Measurements from ENCODE around the gene ZBTB25. TPM values are rescaled to one million over a fixed set of nuclear protein-coding genes. Genes with fewer than 3 reads are reported as not detected.

ZBTB25 gene
- total RNA-seq, 1 experiment from 2014 or later, result 4.0 TPM

GRCh38 chr14:64401949-64402348 lies 101.7 kb downstream of the ZBTB25 start:
- no peaks in the 10 kb centered on the region for H3K9me2 ChIP-seq (replicated peaks; ENCODE audit: low read length)
- H3K27me3 ChIP-seq (ENCODE audit: low read length), result no peaks in the 10 kb centered on the region
- H3K4me3 ChIP-seq (ENCODE audit: low read length), result no peak overlapping the region
- H3K79me2 ChIP-seq (ENCODE audit: low read length), result peaks cover 49% of the 10 kb centered on the region
- H3K9me3 ChIP-seq (ENCODE audit: low read length), result no peaks in the 10 kb centered on the region
- ATAC-seq (no peak), DNase-seq (no peak)
- TF ChIP-seq EZH2phosphoT487 (IDR thresholded peaks at IDR 0.05; ENCODE audit: borderline replicate concordance, low read length) (no peak), CTCF (conservative IDR thresholded peaks at IDR 0.05; ENCODE audit: low read depth, low read length) (no peak), EZH2 (IDR thresholded peaks at IDR 0.05; ENCODE audit: low read length, unreplicated experiment) (no peak)
- ChIA-PET POLR2A (ENCODE audit: unreplicated experiment) (no interaction called here), CTCF (no interaction called here)
- no peaks in the 10 kb centered on the region for H4K20me1 ChIP-seq (ENCODE audit: low read length)
- BruUV-seq (replicated peaks), result no TSS peak
- no peak overlapping the region for H3K9ac ChIP-seq (ENCODE audit: low read length)
- no peak overlapping the region for H3K27ac ChIP-seq (ENCODE audit: low read length)
- no peak overlapping the region for H3K4me2 ChIP-seq (ENCODE audit: low read length)
- H3F3A ChIP-seq (ENCODE audit: low read length, unreplicated experiment), result no peaks in the 10 kb centered on the region
- no peak overlapping the region for H2AFZ ChIP-seq (ENCODE audit: low read length)
- intact Hi-C loops (cut with micrococcal nuclease), result no loop called here
- H3K4me1 ChIP-seq (ENCODE audit: insufficient read depth, low read length), result no peaks in the 10 kb centered on the region
- peaks cover 23% of the 10 kb centered on the region for H3K36me3 ChIP-seq (ENCODE audit: low read depth, low read length)

GRCh38 chr14:64400829-64401459 lies 102.7 kb downstream of the ZBTB25 start:
- ChIA-PET CTCF (interaction anchor here (0.6 kb wide), 1 partner anchor 20 kb away, joined by 3 read pairs; no protein-coding TSS in a partner anchor), POLR2A (ENCODE audit: unreplicated experiment) (no interaction called here)
- Histone ChIP-seq H3K9ac (ENCODE audit: low read length) (no peak overlapping the region), H4K20me1 (ENCODE audit: low read length) (no peaks in the 10 kb centered on the region), H3K79me2 (ENCODE audit: low read length) (peaks cover 50% of the 10 kb centered on the region), H3K4me2 (ENCODE audit: low read length) (no peak overlapping the region), H3K9me3 (ENCODE audit: low read length) (no peaks in the 10 kb centered on the region), H3F3A (ENCODE audit: low read length, unreplicated experiment) (no peaks in the 10 kb centered on the region), H3K27me3 (ENCODE audit: low read length) (no peaks in the 10 kb centered on the region), H3K4me1 (ENCODE audit: insufficient read depth, low read length) (no peaks in the 10 kb centered on the region), H3K27ac (ENCODE audit: low read length) (no peak overlapping the region), H2AFZ (ENCODE audit: low read length) (no peak overlapping the region), H3K36me3 (ENCODE audit: low read depth, low read length) (peaks cover 23% of the 10 kb centered on the region), H3K4me3 (ENCODE audit: low read length) (no peak overlapping the region), H3K9me2 (replicated peaks; ENCODE audit: low read length) (no peaks in the 10 kb centered on the region)
- intact Hi-C loops (cut with micrococcal nuclease), result no loop called here
- TF ChIP-seq EZH2phosphoT487 (IDR thresholded peaks at IDR 0.05; ENCODE audit: borderline replicate concordance, low read length) (no peak), EZH2 (IDR thresholded peaks at IDR 0.05; ENCODE audit: low read length, unreplicated experiment) (no peak), CTCF (conservative IDR thresholded peaks at IDR 0.05; ENCODE audit: low read depth, low read length) (no peak)
- DNase-seq (no peak), ATAC-seq (no peak)
- BruUV-seq (replicated peaks), result no TSS peak

Other genes with a start within 250 kb of the ZBTB25 start
- gene ESR2, start 209.5 kb downstream of the ZBTB25 start, total RNA-seq (2014; rRNA removed), result 0.18 and 0.35 TPM in 2 replicates
- 89.3 and 103 TPM in 2 replicates for gene MTHFD1, start 115.5 kb downstream of the ZBTB25 start, total RNA-seq (2014; rRNA removed)
- gene AKAP5, start 38.3 kb downstream of the ZBTB25 start, total RNA-seq (2014; rRNA removed), result 0.58 and 0.86 TPM in 2 replicates
- gene ZBTB1, start 932 bp upstream of the ZBTB25 start, total RNA-seq (2014; rRNA removed), result 23.6 and 26.0 TPM in 2 replicates
- 15.7 and 16.5 TPM in 2 replicates for gene HSPA2, start 36.9 kb upstream of the ZBTB25 start, total RNA-seq (2014; rRNA removed)
- 0.26 TPM in 1 of 2 replicates, not detected in the other for gene PPP1R36, start 46.1 kb upstream of the ZBTB25 start, total RNA-seq (2014; rRNA removed)
- 49.6 and 64.0 TPM in 2 replicates for gene PLEKHG3, start 200.6 kb upstream of the ZBTB25 start, total RNA-seq (2014; rRNA removed)